Stimulated activated naive CD8-positive, alpha-beta T cell treated with anti-CD3 and anti-CD28 coated beads, Interleukin-15, Interleukin-2, amounts not matched to agents 100 U/mL and 50 U/mL, for 24 hours (primary cell): ENCODE data around the gene TACC2.

Experiments
- ATAC-seq: fragments of 150-1000 bp; cut with Tn5 transposase; one replicate; pipeline ENCODE4 v1.10.0; 2021
- DNase-seq: peaks from one replicate; pipeline ENCODE4 v3.0.0; 2021

TACC2 gene

DNA sequence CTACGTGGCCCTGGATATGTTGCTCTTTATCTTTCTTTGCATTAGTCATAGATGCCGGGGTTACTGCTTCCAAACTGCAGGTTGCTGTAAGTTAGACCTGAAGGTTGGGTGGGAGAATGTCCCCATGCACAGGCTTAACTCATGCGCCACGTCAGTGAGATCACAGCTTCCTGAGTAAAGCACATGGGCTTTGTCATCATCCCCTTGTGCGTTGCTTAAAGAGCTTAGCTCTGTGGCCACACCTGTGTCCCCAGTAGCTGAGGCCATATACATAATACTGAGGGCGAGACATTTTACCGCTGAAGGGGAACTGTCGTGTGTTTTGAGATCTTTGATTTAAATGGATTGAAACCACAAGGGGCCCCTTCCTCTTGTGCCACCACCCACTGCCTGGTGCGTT is 236.4 kb downstream of the TACC2 start:
- DNase-seq (no peak), ATAC-seq (no peak)

- no peak for DNase-seq
- no peak for ATAC-seq
These were observed 238.8 kb downstream of the TACC2 start for GRCh38 chr10:122227754-122228153.

- no peak for ATAC-seq
- no peak for DNase-seq
These were observed 240.7 kb downstream of the TACC2 start for GRCh38 chr10:122229666-122230065.

DNA sequence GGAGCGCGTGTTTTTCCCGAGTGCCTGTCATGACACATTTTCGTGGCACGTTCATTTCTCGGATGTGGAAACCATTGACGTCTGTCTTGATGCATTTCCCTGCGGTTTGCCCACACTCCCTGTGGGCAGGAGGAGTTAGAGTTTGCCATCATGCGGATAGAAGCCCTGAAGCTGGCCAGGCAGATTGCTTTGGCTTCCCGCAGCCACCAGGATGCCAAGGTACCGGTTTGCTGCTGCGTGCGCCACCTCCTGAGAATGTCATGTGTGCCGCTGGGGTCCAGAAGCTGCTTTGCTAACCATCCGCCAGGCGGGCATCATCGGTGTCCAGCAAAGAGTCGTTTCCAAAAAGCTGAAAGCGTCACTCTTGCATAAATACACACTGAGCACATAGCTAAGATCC is 241.3 kb downstream of the TACC2 start:
- no peak for ATAC-seq
- no peak for DNase-seq

DNA sequence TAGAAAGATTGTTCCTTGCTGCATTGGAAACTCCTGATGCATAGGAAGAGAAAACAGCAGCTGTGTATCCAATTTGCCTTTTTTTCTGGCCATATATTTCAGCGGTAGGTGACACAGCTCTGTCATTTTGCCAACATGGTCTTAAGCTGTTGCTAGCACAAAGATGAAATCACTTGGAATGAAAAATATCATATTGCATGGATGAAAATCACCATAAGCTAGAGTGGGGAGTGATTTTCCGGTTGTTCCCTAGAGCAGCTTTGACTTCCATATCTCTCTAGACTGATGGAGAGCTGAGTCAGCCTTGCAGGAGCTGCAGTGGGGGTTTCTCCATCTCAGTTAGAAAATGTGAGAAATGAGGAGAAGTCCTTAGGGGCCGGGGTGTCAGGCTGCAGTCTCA is 243.8 kb downstream of the TACC2 start:
- DNase-seq (no peak), ATAC-seq (no peak)

GRCh38 chr10:122233857-122234348 is 244.9 kb downstream of the TACC2 start:
- DNase-seq, result no peak
- ATAC-seq, result no peak

- ATAC-seq (no peak), DNase-seq (no peak)
These were observed 245.5 kb downstream of the TACC2 start for GRCh38 chr10:122234416-122234815.

DNA sequence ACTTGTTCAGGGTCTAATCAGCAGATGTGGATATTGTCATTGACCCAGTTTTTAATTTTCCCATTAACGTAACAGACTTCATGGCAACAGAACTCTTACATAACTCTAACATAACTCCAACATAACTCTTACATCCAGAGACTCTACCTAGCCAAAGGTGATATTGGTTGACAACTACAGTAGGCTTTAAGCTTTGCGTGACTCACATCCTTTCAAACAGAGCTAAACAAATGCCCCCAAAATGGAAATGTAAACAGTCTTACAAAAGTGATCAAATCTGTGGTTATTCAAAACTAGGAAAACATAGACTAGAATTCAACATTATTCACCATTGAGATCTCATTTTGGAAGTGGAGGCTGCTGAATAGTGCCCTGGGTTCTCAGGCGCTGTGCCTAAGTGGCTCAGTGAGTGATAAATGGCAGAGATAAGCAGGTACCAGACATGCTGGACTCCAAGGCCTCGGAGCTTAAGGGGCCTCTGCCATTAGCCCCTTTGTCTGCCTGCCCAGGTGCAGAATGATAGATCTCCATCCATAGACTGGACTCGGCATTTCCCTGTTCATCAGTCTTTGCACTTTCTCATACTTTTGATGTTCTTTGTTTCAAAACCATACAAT is 247.8 kb downstream of the TACC2 start:
- DNase-seq, result no peak
- ATAC-seq, result no peak

- ATAC-seq, result no peak
- DNase-seq, result no peak
These were observed 248.5 kb downstream of the TACC2 start for GRCh38 chr10:122237331-122237990.

DNA sequence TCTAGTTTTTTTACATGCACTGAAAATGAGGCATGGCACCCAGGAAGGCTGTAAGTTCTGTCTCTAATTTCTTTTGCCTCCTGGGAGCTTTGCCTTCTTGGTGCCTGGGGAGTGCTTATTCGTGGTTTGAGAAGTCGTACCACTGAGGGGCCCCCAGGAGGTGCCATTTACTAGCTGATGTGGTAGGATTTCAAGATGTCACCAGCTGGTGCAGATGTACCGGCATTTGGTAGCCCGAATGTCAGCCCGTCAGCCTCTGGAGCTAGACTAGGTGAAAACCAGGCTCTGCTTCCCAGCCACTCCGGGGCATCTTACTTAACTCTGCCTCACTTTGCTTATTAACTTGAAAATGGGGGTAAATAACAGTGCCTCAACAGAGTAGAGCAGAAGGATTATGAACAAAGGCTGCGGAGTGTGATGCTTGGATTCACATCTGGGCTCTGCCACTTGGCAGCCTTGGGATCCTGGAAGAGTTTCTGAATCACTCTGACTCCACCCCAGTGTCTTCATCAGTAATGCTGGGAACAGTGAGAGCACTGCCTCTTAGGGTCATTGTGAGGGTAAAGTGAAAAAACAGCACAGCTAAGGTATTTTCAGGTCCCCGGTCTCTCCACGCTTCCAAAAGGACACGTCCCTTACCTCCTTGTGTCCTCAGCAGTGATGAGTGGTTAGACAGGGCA is 250.8 kb downstream of the TACC2 start:
- ATAC-seq (no peak), DNase-seq (no peak)

GRCh38 chr10:122240401-122240800 is 251.4 kb downstream of the TACC2 start:
- ATAC-seq (no peak), DNase-seq (no peak)

GRCh38 chr10:122241836-122242235 is 252.9 kb downstream of the TACC2 start:
- ATAC-seq (no peak), DNase-seq (no peak)

DNA sequence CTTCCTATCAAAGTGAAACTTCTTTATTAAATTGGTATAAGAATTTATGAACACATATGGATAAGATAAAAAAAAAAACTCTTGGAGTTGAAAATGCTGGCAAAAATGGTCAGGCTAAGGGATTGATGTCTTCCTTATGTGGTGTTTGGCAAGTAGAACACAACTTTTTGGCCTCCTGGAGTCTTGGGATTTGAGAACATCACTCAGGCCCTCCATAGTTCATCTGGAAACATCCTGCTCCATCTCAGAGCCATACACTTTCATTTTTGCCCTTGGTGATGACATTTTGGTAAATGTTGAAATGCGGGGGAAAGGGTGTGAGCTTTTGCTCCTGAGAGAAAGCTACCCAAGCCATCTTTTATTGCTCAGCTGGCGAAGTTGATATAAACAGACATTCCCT is 254.6 kb downstream of the TACC2 start:
- ATAC-seq, result no peak
- no peak for DNase-seq

GRCh38 chr10:122244001-122244975 is 255.3 kb downstream of the TACC2 start:
- no peak for DNase-seq

DNA sequence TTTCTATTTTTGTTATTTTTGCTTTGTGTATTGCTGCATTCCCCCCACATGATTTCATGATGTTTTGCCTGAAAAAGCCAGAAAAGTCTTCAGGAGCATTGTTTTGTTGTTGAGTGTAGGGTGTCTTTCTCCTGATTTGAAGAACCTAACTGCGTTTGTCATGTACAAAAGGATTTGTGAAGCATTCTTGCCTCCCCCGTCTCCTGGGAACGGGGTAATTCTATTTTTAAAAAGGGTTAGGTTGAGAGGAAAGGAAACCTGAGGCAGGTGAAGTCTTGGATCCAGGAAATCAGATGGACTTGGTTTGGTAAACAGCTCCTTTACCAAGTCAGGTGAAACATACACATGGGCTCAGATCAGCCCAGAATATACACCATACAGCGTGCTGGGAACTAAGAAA is 256.2 kb downstream of the TACC2 start:
- DNase-seq (no peak), ATAC-seq (no peak)

More at GRCh38 chr10:122244001-122244975, 255.3 kb downstream of the TACC2 start:
- ATAC-seq, result no peak

DNA sequence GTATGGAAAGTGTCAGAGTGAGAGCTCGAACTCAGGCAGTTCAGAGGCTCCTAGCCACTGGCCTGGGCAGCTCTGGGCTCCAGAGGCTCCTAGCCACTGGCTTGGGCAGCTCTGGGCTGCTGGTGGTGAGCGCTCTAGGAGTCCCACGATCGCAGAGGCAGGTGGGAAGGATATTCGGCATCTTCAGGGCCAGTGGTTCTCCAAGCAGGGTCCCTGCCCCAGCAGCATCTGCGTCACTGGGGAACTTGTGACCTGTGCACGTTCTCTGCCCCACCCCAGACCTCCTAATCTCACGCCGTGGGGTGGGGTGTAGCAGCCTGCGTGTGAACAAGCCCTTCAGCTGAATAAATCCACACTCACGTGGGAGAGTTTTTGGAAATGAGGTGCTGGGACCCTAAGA is 256.9 kb downstream of the TACC2 start:
- ATAC-seq, result no peak
- DNase-seq, result no peak

- DNase-seq, result no peak
- ATAC-seq, result no peak
These were observed 258.0 kb downstream of the TACC2 start for GRCh38 chr10:122246830-122247520.

DNA sequence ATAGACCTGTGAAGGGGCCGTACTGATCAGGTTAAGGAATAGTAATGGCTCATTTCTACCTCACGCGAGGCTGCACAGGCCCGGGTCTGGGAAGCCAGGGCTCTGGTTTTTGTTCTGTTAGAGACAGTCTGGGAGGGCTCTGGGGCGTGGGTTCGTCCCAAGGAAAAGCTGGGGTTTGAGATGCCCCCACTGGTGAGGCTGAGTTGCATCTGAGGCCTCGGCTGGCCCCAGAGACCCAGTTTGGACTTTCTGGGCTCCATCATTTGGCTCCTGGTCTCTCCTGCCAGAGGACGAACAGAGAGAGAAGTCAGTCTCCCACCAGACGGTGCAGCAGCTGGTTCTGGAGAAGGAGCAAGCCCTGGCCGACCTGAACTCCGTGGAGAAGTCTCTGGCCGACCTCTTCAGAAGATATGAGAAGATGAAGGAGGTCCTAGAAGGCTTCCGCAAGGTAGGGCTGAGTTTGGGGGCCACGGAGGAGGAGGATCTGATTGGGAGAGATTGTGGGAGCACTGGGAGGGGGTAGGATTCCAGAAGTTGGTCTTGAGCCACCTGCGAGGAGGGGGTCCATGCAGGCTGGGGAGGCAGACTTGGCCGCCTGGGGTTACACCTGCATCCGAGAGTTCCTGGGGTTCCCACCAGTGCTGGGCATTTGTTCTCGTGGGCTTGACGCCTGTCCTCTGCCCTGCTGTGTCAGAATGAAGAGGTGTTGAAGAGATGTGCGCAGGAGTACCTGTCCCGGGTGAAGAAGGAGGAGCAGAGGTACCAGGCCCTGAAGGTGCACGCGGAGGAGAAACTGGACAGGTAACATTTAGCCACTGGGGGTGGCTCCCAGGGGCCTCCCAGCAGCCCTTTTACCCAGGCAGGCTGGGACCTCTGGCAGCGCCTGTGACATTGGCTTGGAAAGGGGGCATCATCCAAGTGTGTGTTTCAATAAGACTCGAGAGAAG is 259.7 kb downstream of the TACC2 start:
- DNase-seq (no peak), ATAC-seq (no peak)

DNA sequence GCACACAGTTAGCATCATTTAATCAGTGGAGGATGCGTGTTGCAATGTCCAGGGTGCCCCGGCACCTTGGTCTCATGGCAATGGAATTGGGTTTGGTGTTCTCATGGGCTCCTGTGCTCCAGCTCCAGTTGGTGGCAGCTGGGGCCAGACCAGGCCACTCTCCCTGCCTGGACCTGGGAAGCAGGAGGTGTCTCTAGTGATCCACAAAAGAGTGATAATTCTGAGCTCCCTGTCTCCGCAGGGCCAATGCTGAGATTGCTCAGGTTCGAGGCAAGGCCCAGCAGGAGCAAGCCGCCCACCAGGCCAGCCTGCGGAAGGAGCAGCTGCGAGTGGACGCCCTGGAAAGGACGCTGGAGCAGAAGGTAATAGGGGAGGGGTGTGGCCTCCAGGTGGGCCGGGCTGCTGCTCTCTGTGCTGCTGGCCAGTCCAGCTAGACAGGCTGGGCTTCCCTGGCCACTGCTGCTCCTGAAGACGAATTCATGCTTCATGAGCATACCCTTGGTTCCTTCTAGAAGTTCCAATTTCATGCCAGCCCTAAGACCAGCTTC is 260.4 kb downstream of the TACC2 start:
- ATAC-seq (no peak), DNase-seq (no peak)
